ENCODE measurements around the gene SPRR2G. TPM values are rescaled to one million over a fixed set of nuclear protein-coding genes. Genes with fewer than 3 reads are reported as not detected.
"Not testable (repeated sequence)": the region's sequence is repeated elsewhere in the genome, so short reads cannot be mapped to it uniquely, and the experiment has no call there.

The SPRR2G gene
- total and polyA plus RNA-seq, 10 donors, result not detected

GRCh38 chr1:153190373-153190772 lies 39.7 kb upstream of the SPRR2G start:
- no peak for DNase-seq
- intact Hi-C loops (cut with DNase I; ENCODE audit: low total_unique reads), result no loop called here
- TF ChIP-seq POLR2A (IDR thresholded peaks at IDR 0.05) (no peak), CTCF (IDR thresholded peaks at IDR 0.05 in 8 of 11, conservative IDR thresholded peaks at IDR 0.05 in 3 of 11) (no peak), POLR2AphosphoS5 (IDR thresholded peaks at IDR 0.05) (no peak)
- WGBS, 5 donors, result 12 to 24% (median 14%) methylated on average over 3 of the region's 3 CpGs
- H3K4me1 ChIP-seq, result no peaks in the 10 kb centered on the region
- peaks cover 0 to 73% (median 0%) of the 10 kb centered on the region in 7 donors for H3K27me3 ChIP-seq (replicated peaks in 1 of 7)
- peaks cover 0 to 13% (median 8%) of the 10 kb centered on the region in 8 donors for H3K9me3 ChIP-seq
- H3K36me3 ChIP-seq, result no peaks in the 10 kb centered on the region
- H3K4me3 ChIP-seq, result no peak overlapping the region
- no peak overlapping the region for H3K27ac ChIP-seq

GRCh38 chr1:153188301-153188700 lies 37.6 kb upstream of the SPRR2G start:
- H3K4me3 ChIP-seq; H3K27ac ChIP-seq; DNase-seq; intact Hi-C loops (cut with DNase I; ENCODE audit: low total_unique reads); H3K36me3 ChIP-seq; H3K4me1 ChIP-seq: not testable (repeated sequence)
- WGBS, 5 donors, result 70 to 94% (median 79%) methylated on average over 2 to 4 of the region's 4 CpGs
- peaks cover 0 to 26% (median 13%) of the 10 kb centered on the region in 8 donors for H3K9me3 ChIP-seq
- H3K27me3 ChIP-seq (replicated peaks in 1 of 7), result peaks cover 0 to 55% (median 0%) of the 10 kb centered on the region in 7 donors

- 77 to 83% (median 81%) methylated on average over 4 of the region's 4 CpGs for WGBS, 5 donors
- H3K4me1 ChIP-seq, result no peaks in the 10 kb centered on the region
- TF ChIP-seq POLR2A (IDR thresholded peaks at IDR 0.05) (no peak), CTCF (IDR thresholded peaks at IDR 0.05 in 8 of 11, conservative IDR thresholded peaks at IDR 0.05 in 3 of 11) (no peak), POLR2AphosphoS5 (IDR thresholded peaks at IDR 0.05) (no peak)
- no peak overlapping the region for H3K4me3 ChIP-seq
- peaks cover 0 to 21% (median 10%) of the 10 kb centered on the region in 8 donors for H3K9me3 ChIP-seq
- no peak overlapping the region for H3K27ac ChIP-seq
- DNase-seq, result no peak
- peaks cover 0 to 12% (median 0%) of the 10 kb centered on the region in 7 donors for H3K27me3 ChIP-seq (replicated peaks in 1 of 7)
- H3K36me3 ChIP-seq, result no peaks in the 10 kb centered on the region
- intact Hi-C loops (cut with DNase I; ENCODE audit: low total_unique reads), result no loop called here
Measured at GRCh38 chr1:153180556-153180955, 29.9 kb upstream of the SPRR2G start.

- Histone ChIP-seq H3K4me3 (no peak overlapping the region), H3K27ac (no peak overlapping the region), H3K27me3 (replicated peaks in 1 of 7) (peaks cover 0 to 13% (median 0%) of the 10 kb centered on the region in 7 donors), H3K36me3 (no peaks in the 10 kb centered on the region), H3K4me1 (no peaks in the 10 kb centered on the region), H3K9me3 (peaks cover 0 to 14% (median 4%) of the 10 kb centered on the region in 8 donors)
- no peak for DNase-seq
- intact Hi-C loops (cut with DNase I; ENCODE audit: low total_unique reads), result no loop called here
- TF ChIP-seq CTCF (IDR thresholded peaks at IDR 0.05 in 8 of 11, conservative IDR thresholded peaks at IDR 0.05 in 3 of 11) (no peak), POLR2AphosphoS5 (IDR thresholded peaks at IDR 0.05) (no peak), POLR2A (IDR thresholded peaks at IDR 0.05) (no peak)
Measured at GRCh38 chr1:153178922-153179321, 28.2 kb upstream of the SPRR2G start.

GRCh38 chr1:153174624-153175023 lies 23.9 kb upstream of the SPRR2G start:
- Histone ChIP-seq H3K4me1 (no peaks in the 10 kb centered on the region), H3K27ac (no peak overlapping the region), H3K27me3 (replicated peaks in 1 of 7) (peaks cover 0 to 24% (median 0%) of the 10 kb centered on the region in 7 donors), H3K9me3 (peaks cover 0 to 3% (median 0%) of the 10 kb centered on the region in 8 donors), H3K4me3 (no peak overlapping the region), H3K36me3 (no peaks in the 10 kb centered on the region)
- intact Hi-C loops (cut with DNase I; ENCODE audit: low total_unique reads), result no loop called here
- DNase-seq, result no peak
- no peak for TF ChIP-seq POLR2A (IDR thresholded peaks at IDR 0.05)
- no peak for TF ChIP-seq CTCF (IDR thresholded peaks at IDR 0.05 in 8 of 11, conservative IDR thresholded peaks at IDR 0.05 in 3 of 11)
- no peak for TF ChIP-seq POLR2AphosphoS5 (IDR thresholded peaks at IDR 0.05)
